ENCODE results near the gene RFPL4A.
A peak's percentile ranks its signal among the peaks of the same experiment; 100 is the strongest.
"Not testable (repeated sequence)": the region's sequence is repeated elsewhere in the genome, so short reads cannot be mapped to it uniquely, and the experiment has no call there.

RFPL4A gene

DNA sequence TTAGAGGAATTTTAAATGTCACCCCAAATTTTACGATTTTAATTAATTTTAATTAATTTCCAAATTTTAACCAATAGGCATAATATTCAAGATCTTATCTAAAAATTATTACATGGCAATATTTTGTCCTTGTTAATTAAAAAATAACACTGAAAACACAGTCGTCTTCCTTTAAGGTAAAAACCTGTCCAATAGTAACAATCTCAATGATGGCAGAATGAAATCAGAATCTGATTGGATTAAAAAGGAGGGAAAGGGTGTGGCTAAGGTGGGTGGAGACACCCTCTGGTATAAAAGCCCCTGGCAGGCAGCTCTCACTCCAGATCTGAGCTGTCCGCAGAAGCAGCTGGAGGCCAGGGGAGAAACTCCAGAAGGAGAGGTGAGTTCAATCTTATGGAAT is at the start of gene RFPL4A:
RFPL4A (plus strand) TSS at position 301 of the 400 bp plus-strand sequence. CDS start 2,704 bp downstream, outside the sequence.
- H3K36me3 Mint-ChIP-seq, H3K4me3 Mint-ChIP-seq, H3K27me3 Mint-ChIP-seq, H3K4me1 Mint-ChIP-seq, CTCF ChIA-PET, DNase-seq, H3K9me3 Mint-ChIP-seq, H3K27ac Mint-ChIP-seq: not testable (repeated sequence)

DNA sequence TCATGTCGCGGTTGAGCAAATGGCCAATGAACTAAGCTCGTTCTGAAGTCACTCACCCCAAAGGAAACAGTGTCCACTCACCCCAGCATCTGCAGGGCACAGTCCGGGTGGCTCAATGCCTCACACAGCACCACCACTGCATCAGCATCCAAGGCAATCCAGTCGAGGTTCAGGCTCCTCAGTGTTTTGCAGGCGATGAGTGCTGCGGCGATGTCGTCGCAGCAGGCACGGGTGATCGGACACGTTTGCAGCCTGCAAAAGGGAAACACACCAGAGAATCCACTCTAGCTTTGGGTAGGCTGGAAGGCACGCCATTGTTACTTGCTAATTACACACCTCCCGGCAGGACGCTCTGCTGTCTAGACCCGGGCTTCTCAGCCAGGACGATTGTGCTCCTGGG is 47.2 kb upstream of the RFPL4A start:
- CTCF ChIA-PET = no interaction called here

DNA sequence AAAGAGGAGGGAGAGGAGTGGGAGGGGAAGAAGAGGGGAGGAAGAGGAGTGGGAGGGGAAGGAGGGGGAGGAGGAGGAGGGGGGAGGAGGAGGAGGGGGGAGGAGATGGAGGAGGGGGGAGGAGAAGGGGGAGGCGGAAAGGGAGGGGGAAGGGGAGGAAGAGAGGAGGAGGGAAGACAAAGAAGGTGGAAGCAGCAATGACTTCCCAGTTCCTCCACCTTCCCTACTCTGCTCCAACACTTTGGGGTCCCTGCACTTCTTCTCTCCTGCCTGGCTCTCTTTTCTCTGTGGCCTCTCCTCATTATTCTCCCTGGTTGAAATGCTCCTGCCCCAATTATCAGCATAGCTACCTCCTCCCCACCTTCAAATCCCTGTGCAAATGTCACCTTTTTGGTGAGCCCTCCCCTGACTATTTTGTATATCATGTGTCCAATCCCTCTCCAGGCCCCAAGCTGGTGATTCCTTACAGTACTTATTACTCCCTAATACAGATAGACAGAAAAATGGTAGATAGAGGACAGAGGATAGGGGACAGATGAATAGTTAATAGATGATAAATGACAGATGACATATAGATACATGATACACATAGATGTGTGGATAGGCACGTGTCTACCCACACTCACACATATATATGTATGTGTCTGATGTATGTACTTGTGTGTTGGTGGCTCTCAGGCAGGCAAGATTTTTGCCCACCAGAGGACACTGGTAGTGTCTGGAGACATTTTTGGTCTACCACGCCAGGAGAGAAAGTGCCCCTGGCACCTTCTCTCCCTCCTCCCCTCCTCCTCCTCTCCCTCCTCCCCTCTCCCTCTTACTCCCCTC is 45.9 kb upstream of the RFPL4A start:
- peaks cover 3% of the 10 kb centered on the region for H3K36me3 Mint-ChIP-seq
- H3K4me3 Mint-ChIP-seq = no peak overlapping the region
- H3K27ac Mint-ChIP-seq = peak overlapping the region; percentile 62
- no peak for DNase-seq
- H3K27me3 Mint-ChIP-seq = peaks cover 9% of the 10 kb centered on the region
- H3K4me1 Mint-ChIP-seq = no peaks in the 10 kb centered on the region
- H3K9me3 Mint-ChIP-seq = peaks cover 20% of the 10 kb centered on the region
- CTCF ChIA-PET = no interaction called here

More for the DNA sequence above, 47.2 kb upstream of the RFPL4A start:
- no peak for DNase-seq
- no peak overlapping the region for H3K4me3 Mint-ChIP-seq
- peaks cover 20% of the 10 kb centered on the region for H3K9me3 Mint-ChIP-seq
- H3K27me3 Mint-ChIP-seq = peaks cover 3% of the 10 kb centered on the region
- H3K36me3 Mint-ChIP-seq = peaks cover 3% of the 10 kb centered on the region
- H3K4me1 Mint-ChIP-seq = no peaks in the 10 kb centered on the region
- H3K27ac Mint-ChIP-seq = no peak overlapping the region

DNA sequence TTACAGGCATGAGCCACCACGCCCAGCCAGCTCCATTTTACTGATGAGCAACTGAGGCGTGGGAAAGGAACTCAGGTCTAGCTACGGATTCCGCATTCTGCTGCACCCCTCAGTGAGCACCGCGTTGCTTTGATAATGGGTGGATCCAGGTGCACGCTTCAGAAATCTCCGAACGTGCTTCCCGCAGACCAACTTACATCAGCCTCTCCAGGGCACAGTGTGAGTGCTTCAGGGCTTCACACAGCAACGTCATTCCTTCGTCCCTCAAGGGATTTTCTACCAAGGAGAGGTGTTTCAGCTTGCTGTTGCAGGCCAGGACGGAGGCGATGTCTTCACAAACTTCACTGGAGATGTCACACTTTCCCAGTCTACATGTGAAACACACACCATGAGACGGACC is 42.4 kb upstream of the RFPL4A start:
- Mint-ChIP-seq H3K4me1 (no peaks in the 10 kb centered on the region), H3K4me3 (no peak overlapping the region), H3K36me3 (peaks cover 3% of the 10 kb centered on the region), H3K27me3 (peaks cover 12% of the 10 kb centered on the region), H3K27ac (no peak overlapping the region), H3K9me3 (peaks cover 31% of the 10 kb centered on the region)
- DNase-seq = no peak
- CTCF ChIA-PET = no interaction called here

DNA sequence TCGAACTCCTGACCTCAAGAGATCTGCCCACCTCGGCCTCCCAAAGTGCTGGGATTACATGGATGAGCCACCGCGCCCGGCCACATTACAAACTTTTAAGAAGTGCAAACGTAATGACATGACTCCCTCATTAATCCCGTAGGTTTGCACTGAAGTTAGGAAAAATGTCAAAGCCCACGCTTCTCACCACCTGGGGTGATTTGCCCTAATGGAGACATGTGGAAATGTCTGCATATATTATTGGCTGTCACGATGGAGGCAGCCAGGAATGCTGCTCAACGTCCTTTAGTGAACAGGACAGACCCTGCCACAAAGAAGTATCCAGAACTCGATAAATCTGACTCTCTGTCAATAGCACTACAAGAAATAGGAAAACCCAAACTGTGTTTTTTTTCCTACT is 41.6 kb upstream of the RFPL4A start:
- H3K27me3 Mint-ChIP-seq = peaks cover 9% of the 10 kb centered on the region
- H3K27ac Mint-ChIP-seq = no peak overlapping the region
- peaks cover 31% of the 10 kb centered on the region for H3K9me3 Mint-ChIP-seq
- no peak overlapping the region for H3K4me3 Mint-ChIP-seq
- no peak for DNase-seq
- peaks cover 2% of the 10 kb centered on the region for H3K36me3 Mint-ChIP-seq
- CTCF ChIA-PET = no interaction called here
- no peaks in the 10 kb centered on the region for H3K4me1 Mint-ChIP-seq

DNA sequence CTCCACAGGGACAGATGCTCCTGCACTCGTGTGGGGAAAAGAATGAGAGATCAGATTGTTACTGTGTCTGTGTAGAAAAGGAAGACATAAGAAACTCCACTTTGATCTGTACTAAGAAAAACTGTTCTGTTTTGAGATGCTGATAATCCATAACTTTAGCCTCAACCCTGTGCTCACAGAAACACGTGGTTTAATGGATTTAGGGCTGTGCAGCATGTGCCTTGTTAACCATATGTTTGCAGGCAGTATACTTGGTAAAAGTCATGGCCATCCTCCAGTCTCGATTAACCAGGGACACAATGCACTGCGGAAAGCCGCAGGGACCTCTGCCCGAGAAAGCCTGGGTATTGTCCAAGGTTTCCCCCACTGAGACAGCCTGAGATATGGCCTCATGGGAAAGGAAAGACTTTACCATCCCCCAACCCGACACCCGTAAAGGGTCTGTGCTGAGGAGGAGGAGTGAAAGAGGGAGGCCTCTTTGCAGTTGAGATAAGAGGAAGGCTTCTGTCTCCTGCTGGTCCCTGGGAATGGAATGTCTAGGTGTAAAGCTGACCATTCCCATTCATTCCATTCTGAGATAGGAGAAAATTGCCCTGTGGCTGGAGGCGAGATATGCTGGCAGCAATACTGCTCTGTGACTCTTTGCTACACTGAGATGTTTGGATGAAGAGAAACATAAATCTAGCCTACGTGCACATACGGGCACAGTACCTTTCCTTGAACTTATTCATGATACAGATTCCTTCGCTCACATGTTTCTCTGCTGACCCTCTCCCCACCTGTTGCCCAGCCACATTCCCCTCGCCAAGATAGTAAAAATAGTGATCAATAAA is 40.8 kb upstream of the RFPL4A start:
- H3K4me1 Mint-ChIP-seq, H3K36me3 Mint-ChIP-seq, H3K27ac Mint-ChIP-seq, H3K27me3 Mint-ChIP-seq, H3K4me3 Mint-ChIP-seq, CTCF ChIA-PET, DNase-seq: not testable (repeated sequence)
- H3K9me3 Mint-ChIP-seq = peaks cover 31% of the 10 kb centered on the region

DNA sequence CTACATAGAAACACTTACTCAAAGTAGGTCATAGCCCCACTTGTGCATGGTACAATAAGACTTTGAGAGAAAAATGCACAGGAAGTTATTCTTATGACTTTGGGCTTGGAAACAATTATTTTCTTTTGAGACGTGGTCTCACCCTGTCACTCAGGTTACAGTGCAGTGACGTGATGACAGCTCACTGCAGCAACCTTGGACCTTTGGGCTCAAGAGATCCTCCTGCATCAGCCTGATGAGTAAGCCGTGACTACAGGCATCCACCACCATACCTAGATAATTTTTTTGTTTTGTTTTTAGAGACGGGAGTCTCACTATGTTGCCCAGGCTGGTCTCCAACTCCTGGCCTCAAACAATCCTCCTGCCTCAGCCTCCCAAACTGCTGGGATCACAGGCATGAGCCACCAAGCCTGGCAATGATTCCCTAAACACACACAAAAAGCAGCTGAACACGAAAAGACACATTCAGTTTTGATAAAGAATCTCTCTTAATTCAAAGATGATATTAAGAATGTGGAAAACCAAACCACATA is 38.6 kb upstream of the RFPL4A start:
- H3K9me3 Mint-ChIP-seq = peaks cover 24% of the 10 kb centered on the region
- CTCF ChIA-PET = no interaction called here
- H3K4me3 Mint-ChIP-seq = no peak overlapping the region
- no peak for DNase-seq
- H3K27me3 Mint-ChIP-seq = peaks cover 9% of the 10 kb centered on the region
- no peaks in the 10 kb centered on the region for H3K36me3 Mint-ChIP-seq
- H3K4me1 Mint-ChIP-seq = no peaks in the 10 kb centered on the region
- no peak overlapping the region for H3K27ac Mint-ChIP-seq

DNA sequence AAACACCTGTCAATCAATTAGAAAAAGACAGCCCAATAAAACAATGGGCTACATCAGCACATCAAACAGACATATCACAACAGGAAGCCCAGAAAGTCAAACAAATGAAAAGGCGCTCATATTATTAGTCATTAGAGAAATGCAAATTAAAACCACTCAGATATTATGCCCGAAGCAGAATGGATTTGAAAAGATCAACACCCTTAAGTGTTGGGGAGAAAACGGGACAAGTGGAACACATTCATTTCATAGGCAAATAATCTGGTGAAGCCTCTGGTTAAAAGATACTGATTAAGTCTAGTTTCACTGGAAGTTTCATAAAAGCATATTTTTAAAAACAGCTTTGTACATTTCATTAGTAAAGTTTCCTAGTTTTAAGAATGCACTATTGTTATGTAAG is 38.1 kb upstream of the RFPL4A start:
- Mint-ChIP-seq H3K27ac (no peak overlapping the region), H3K4me1 (no peaks in the 10 kb centered on the region), H3K4me3 (no peak overlapping the region), H3K9me3 (peaks cover 24% of the 10 kb centered on the region), H3K36me3 (no peaks in the 10 kb centered on the region), H3K27me3 (peaks cover 9% of the 10 kb centered on the region)
- DNase-seq = no peak
- CTCF ChIA-PET = no interaction called here

DNA sequence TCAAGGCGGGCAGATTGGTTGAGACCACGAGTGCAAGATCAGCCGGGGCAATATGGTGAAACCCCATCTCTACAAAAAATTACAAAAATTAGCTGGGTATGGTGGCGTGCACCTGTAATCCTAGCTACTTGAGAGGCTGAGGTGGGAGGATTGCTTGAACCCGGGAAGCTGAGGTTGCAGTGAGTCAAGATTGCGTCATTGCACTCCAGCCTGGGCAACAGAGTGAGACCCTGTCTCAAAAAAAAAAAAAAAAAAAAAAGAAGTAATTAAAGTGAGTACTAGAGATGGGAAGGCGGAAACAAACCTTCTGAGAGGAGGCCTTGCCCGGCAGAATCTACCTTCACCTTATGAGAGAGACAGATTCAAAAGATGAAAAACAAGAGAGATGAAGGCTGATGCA is 35.4 kb upstream of the RFPL4A start:
- peaks cover 24% of the 10 kb centered on the region for H3K9me3 Mint-ChIP-seq
- H3K4me3 Mint-ChIP-seq = no peak overlapping the region
- H3K27me3 Mint-ChIP-seq = peaks cover 3% of the 10 kb centered on the region
- no peak overlapping the region for H3K27ac Mint-ChIP-seq
- H3K4me1 Mint-ChIP-seq = no peaks in the 10 kb centered on the region
- CTCF ChIA-PET = no interaction called here
- H3K36me3 Mint-ChIP-seq = no peaks in the 10 kb centered on the region
- DNase-seq = no peak

DNA sequence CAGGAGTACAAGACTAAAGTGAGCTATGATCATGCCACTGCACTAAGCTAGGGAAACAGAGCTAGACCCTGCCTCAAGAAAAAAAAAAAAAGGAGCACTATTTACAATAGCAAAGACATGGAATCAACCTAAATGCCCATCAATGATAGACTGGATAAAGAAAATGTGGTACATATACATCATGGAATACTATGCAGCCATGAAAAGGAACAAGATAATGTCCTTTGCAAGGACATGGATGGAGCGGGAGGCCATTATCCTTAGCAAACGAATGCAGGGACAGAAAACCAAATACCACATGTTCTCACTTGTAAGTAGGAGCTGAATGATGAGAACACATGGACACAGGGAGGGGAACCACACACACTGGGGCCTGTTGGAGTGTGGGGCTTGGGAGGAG is 28.5 kb upstream of the RFPL4A start:
- H3K4me3 Mint-ChIP-seq, CTCF ChIA-PET, H3K36me3 Mint-ChIP-seq, H3K27ac Mint-ChIP-seq, H3K4me1 Mint-ChIP-seq, H3K27me3 Mint-ChIP-seq, DNase-seq: not testable (repeated sequence)
- peaks cover 18% of the 10 kb centered on the region for H3K9me3 Mint-ChIP-seq

DNA sequence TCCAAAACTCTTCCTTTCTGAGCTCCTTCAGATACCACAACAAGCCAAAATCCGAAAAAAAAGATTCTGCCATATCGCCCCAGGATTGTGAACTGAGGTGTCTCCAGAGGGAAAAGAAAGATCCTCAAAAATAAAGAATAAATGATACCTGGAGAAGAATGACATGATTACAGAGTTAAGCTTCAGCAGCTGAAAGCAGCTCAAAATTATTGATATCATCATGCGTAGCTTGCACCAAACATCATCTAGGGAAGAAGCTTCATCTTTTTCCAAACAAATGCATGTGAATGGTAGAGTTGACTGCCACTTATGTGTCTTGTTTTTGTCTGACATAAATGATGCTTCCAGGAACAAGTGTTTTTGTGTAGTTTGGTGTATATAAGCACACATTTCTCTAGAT is 20.6 kb upstream of the RFPL4A start, which contains the start of gene NLRP9:
NLRP9 (minus strand) TSS at position 101 of the 400 bp plus-strand sequence; CDS start at position 73, 28 bp downstream.
- CTCF ChIA-PET = interaction anchor here (1.1 kb wide), 1 partner anchor 106 kb away, joined by 3 read pairs; no protein-coding TSS in a partner anchor
- no peaks in the 10 kb centered on the region for H3K27me3 Mint-ChIP-seq
- no peaks in the 10 kb centered on the region for H3K36me3 Mint-ChIP-seq
- H3K4me3 Mint-ChIP-seq = no peak within 1 kb of the TSS
- DNase-seq = no peak
- no peaks in the 10 kb centered on the region for H3K4me1 Mint-ChIP-seq
- H3K9me3 Mint-ChIP-seq = no peaks in the 10 kb centered on the region
- H3K27ac Mint-ChIP-seq = no peak within 1 kb of the TSS

DNA sequence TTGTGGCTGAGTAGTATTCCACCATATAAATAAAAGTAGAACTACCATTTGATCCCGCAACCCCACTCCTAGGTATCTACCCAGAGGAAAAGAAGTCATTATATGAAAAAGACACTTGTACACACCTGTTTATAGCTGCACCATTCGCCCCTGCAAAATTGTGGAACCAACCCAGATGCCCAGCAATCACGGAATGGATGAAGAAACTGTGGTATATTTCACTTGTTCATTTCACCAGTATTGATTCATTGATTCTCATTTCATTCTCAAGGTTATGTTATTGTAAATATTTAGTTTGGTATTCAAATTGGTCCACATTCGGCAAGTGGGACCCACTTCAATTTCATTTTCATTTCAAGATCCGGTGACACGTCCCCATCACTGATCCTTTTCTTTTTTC is 8.2 kb upstream of the RFPL4A start:
- H3K4me3 Mint-ChIP-seq = no peak overlapping the region
- no peak overlapping the region for H3K27ac Mint-ChIP-seq
- no peak for DNase-seq
- CTCF ChIA-PET = interaction anchor here (0.6 kb wide), 1 partner anchor 40 kb away, joined by 3 read pairs; no protein-coding TSS in a partner anchor
- H3K9me3 Mint-ChIP-seq = no peaks in the 10 kb centered on the region
- H3K4me1 Mint-ChIP-seq = no peaks in the 10 kb centered on the region
- H3K36me3 Mint-ChIP-seq = no peaks in the 10 kb centered on the region
- H3K27me3 Mint-ChIP-seq = no peaks in the 10 kb centered on the region

DNA sequence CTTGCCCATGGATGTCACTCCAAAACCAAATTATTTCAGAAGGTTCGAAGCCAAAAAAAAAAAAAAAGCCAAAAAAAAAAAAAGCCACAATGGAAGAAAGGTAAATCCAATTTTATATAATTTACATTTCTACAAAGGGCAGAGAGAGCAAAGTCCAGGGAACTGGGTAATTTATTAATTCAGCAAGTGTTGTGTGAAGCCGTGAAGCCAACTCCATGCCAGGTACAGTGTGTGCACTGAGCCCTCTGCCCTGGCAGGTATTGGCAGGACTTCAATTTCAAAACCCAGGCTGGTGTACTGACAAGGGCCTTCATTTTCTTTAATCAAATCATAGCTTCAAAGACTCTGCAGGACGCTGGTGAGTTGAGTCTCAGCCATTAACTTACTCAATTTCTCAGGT is 5.5 kb upstream of the RFPL4A start:
- H3K27me3 Mint-ChIP-seq = peaks cover 4% of the 10 kb centered on the region

DNA sequence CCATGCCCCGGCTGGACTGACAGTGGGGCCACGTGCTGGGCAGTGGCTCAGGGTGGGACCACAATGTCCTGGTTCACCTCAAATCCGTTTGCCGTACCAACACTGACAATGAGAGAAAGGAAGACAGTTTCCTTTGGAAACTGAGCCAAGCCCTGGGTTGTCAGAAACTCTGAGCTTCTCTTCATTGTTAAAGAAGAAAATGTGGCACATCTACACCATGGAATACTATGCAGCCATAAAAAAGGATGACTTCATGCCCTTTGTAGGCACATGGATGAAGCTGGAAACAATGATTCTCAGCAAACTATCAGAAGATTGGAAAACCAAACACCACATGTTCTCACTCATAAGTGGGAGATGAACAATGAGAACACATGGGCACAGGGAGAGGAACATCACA is 2.1 kb upstream of the RFPL4A start:
- CTCF ChIA-PET, H3K27me3 Mint-ChIP-seq, H3K9me3 Mint-ChIP-seq, H3K4me1 Mint-ChIP-seq, DNase-seq, H3K36me3 Mint-ChIP-seq, H3K4me3 Mint-ChIP-seq, H3K27ac Mint-ChIP-seq: not testable (repeated sequence)

More for the DNA sequence above, 5.5 kb upstream of the RFPL4A start:
- Mint-ChIP-seq H3K4me1 (no peaks in the 10 kb centered on the region), H3K27ac (no peak overlapping the region), H3K4me3 (no peak overlapping the region), H3K9me3 (peaks cover 5% of the 10 kb centered on the region), H3K36me3 (no peaks in the 10 kb centered on the region)
- no peak for DNase-seq
- CTCF ChIA-PET = no interaction called here
